K562 (cell line): ENCODE measurements around the gene ZNF544. TPM values are rescaled to one million over a fixed set of nuclear protein-coding genes. Genes with fewer than 3 reads are reported as not detected.

Source experiments
- DACH1 ChIP-seq: fragments of 450-650 bp; IDR thresholded peaks from 2 replicates; pipeline ENCODE4 v1.6.1; 2018; ENCODE audit not compliant: partially characterized antibody
- EP400 ChIP-seq: fragments of 450-650 bp; IDR thresholded peaks from 2 replicates; pipeline ENCODE4 v1.6.1; 2017; ENCODE audit warnings: antibody characterized with exemption, mild to moderate bottlenecking, moderate library complexity
- RBM34 ChIP-seq: fragments of 200-400 bp; formaldehyde crosslinking; IDR thresholded peaks from 2 replicates; pipeline ENCODE4 v1.6.1; 2018; ENCODE audit warnings: low read length, borderline replicate concordance; ENCODE audit not compliant: insufficient read depth
- SAP30 ChIP-seq: fragments of 200-600 bp; sonication (generic); IDR thresholded peaks from 2 replicates; pipeline ENCODE4 v1.6.1; 2012; ENCODE audit warnings: borderline replicate concordance, low read depth, mild to moderate bottlenecking, moderate library complexity, low read length, control low read depth, inconsistent platforms; ENCODE audit not compliant: insufficient read depth, poor library complexity, severe bottlenecking
- ZNF274 ChIP-seq: IDR thresholded peaks from 2 replicates; pipeline ENCODE4 v1.6.1; 2011; ENCODE audit warnings: low read depth, mild to moderate bottlenecking, low read length, moderate library complexity, borderline replicate concordance
- polyA plus RNA-seq, 8 experiments: library from polyadenylated mRNA; depleted of rRNA in 4 of 8; stranded (reverse) in 5 of 8; unstranded in 3 of 8; fragments of >200 nt; fragmentation: Nextera tagmentation in 2 of 8; fragmentation: Illumina TruSeq in 1 of 8; extraction: Ambion mirVana in 2 of 8; extraction: Trizol in 1 of 8; gene quantifications; 2 replicates each; pipeline versions ENCODE4 v1.2.1 to v1.2.3, GENCODE V29; 2011 to 2014; ENCODE audit warnings: inconsistent platforms in 1 of 8, missing spikeins in 1 of 8
- total RNA-seq, 7 experiments: library from RNA; depleted of rRNA in 6 of 7; stranded (reverse); fragments of >200 nt in 6 of 7; fragmentation: Illumina TruSeq in 2 of 7; extraction: Trizol in 2 of 7; gene quantifications; 2 replicates each; pipeline versions ENCODE4 v1.2.1 to v1.2.3, GENCODE V29; 2011 to 2021; ENCODE audit warnings: low replicate concordance in 1 of 7
- TF ChIP-seq, protein P1 (sequence below), 2 experiments: fragments of 450-650 bp; formaldehyde crosslinking in 1 of 2; IDR thresholded peaks; 2 replicates each; pipeline versions ENCODE4 v1.4.0 to v1.6.1; 2014 to 2020; ENCODE audit warnings: mild to moderate bottlenecking in 2 of 2, borderline replicate concordance in 1 of 2, low read depth in 1 of 2
- TF ChIP-seq, protein P2 (sequence below), 2 experiments: fragments of 450-650 bp in 1 of 2; sonication (generic) in 1 of 2; formaldehyde crosslinking; conservative IDR thresholded peaks; 2 replicates each; pipeline versions ENCODE4 v1.4.0 to v1.8.1; 2020 to 2022; ENCODE audit warnings: mild to moderate bottlenecking in 1 of 2, missing genetic modification reagents in 1 of 2
- TF ChIP-seq, protein P3 (sequence below): fragments of 450-650 bp; formaldehyde crosslinking; IDR thresholded peaks from 2 replicates; pipeline ENCODE4 v1.4.0; 2022; ENCODE audit warnings: missing genetic modification characterization

Gene ZNF544
- total and polyA plus RNA-seq, 9 of the 15 experiments (the other 6 are each of a cell fraction or from before 2014, with no cell fraction given) = 23.6 to 59.0 (median 41.4) TPM

DNA sequence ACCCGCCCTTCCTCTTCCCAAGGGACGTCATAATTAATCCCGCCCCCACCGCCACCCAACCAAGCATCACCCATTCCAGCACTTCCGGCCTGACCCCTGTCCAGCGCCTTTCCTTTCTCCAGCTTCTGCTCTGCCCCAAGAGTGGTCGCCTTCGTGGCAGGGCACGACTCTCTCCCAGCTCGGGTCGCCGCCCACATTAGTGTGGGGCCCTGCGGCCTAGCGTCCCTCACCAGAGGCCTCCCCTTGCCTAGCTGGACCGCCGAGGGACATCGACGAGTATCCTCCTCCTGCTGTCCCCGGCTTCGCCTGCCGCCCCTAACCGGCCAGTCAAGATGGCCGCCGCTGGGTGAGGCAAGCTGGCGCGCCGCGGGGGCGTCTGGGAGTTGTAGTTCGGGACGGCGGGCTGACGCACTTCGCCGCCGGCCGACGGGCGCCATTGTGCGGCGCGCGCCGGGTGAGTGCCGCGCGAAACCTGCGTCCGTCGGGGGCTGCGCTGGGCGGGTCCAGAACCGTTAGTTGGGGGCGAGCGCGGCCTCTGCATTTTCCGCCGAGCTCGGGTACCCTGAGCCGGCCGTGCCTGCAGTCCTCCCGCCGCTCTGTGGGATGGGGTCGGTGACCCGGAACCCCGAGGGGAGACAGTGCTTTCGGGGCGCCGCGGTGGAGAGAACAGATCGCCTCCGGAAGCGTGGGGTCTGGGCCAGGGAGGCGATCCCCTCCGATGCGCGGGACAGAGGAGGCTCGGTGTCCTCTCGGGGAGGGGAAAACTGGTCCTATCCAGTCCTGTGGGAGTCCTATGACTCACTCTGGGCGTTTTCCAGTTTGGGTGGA, 45.5 kb upstream of the ZNF544 start, which contains the start of gene ZNF274 (continued):
- TF ChIP-seq, protein P1, sequence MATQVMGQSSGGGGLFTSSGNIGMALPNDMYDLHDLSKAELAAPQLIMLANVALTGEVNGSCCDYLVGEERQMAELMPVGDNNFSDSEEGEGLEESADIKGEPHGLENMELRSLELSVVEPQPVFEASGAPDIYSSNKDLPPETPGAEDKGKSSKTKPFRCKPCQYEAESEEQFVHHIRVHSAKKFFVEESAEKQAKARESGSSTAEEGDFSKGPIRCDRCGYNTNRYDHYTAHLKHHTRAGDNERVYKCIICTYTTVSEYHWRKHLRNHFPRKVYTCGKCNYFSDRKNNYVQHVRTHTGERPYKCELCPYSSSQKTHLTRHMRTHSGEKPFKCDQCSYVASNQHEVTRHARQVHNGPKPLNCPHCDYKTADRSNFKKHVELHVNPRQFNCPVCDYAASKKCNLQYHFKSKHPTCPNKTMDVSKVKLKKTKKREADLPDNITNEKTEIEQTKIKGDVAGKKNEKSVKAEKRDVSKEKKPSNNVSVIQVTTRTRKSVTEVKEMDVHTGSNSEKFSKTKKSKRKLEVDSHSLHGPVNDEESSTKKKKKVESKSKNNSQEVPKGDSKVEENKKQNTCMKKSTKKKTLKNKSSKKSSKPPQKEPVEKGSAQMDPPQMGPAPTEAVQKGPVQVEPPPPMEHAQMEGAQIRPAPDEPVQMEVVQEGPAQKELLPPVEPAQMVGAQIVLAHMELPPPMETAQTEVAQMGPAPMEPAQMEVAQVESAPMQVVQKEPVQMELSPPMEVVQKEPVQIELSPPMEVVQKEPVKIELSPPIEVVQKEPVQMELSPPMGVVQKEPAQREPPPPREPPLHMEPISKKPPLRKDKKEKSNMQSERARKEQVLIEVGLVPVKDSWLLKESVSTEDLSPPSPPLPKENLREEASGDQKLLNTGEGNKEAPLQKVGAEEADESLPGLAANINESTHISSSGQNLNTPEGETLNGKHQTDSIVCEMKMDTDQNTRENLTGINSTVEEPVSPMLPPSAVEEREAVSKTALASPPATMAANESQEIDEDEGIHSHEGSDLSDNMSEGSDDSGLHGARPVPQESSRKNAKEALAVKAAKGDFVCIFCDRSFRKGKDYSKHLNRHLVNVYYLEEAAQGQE (IDR thresholded peaks at IDR 0.05; ENCODE audit: borderline replicate concordance) = peak; percentile 98
- TF ChIP-seq, protein P1 (CRISPR knock-in tag; IDR thresholded peaks at IDR 0.05; ENCODE audit: low read depth) = peak; percentile 85
- TF ChIP-seq RBM34 = no peak
- no peak for TF ChIP-seq DACH1
- TF ChIP-seq SAP30 = peak; percentile 35
- TF ChIP-seq, protein P2, sequence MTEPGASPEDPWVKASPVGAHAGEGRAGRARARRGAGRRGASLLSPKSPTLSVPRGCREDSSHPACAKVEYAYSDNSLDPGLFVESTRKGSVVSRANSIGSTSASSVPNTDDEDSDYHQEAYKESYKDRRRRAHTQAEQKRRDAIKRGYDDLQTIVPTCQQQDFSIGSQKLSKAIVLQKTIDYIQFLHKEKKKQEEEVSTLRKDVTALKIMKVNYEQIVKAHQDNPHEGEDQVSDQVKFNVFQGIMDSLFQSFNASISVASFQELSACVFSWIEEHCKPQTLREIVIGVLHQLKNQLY (CRISPR knock-in tag; conservative IDR thresholded peaks at IDR 0.05) = no peak; a peak in 1 of 4 replicates
- TF ChIP-seq ZNF274 = no peak
- peak; percentile 99 for TF ChIP-seq EP400
- TF ChIP-seq, protein P3, sequence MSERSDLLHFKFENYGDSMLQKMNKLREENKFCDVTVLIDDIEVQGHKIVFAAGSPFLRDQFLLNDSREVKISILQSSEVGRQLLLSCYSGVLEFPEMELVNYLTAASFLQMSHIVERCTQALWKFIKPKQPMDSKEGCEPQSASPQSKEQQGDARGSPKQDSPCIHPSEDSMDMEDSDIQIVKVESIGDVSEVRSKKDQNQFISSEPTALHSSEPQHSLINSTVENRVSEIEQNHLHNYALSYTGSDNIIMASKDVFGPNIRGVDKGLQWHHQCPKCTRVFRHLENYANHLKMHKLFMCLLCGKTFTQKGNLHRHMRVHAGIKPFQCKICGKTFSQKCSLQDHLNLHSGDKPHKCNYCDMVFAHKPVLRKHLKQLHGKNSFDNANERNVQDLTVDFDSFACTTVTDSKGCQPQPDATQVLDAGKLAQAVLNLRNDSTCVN (CRISPR knock-in tag) = 0 out of 2 replicates have a peak, but pooled peaks have one; percentile 6
